Activated naive CD8-positive, alpha-beta T cell (primary cell): ENCODE results near the gene EDA.

ENCODE experiments used
- H3K27ac Mint-ChIP-seq: one replicate; pipeline ENCODE4 v1.8.0; 2021; ENCODE audit warnings: mixed read lengths
- H3K27me3 Mint-ChIP-seq: one replicate; pipeline ENCODE4 v1.8.0; 2021; ENCODE audit warnings: mixed read lengths
- H3K36me3 Mint-ChIP-seq: one replicate; pipeline ENCODE4 v1.8.0; 2021; ENCODE audit warnings: mixed read lengths
- H3K4me1 Mint-ChIP-seq: one replicate; pipeline ENCODE4 v1.8.0; 2021; ENCODE audit warnings: low read depth, mixed read lengths
- H3K4me3 Mint-ChIP-seq: one replicate; pipeline ENCODE4 v1.8.0; 2021; ENCODE audit warnings: mild to moderate bottlenecking, mixed read lengths
- H3K9me3 Mint-ChIP-seq: one replicate; pipeline ENCODE4 v1.8.0; 2021; ENCODE audit warnings: low read depth, mixed read lengths

EDA gene

GRCh38 chrX:69615779-69616456 lies at the start of gene EDA:
Gene EDA (plus strand): TSS chrX:69616113.
- H3K27me3 Mint-ChIP-seq = peaks cover 2% of the 10 kb centered on the region
- H3K9me3 Mint-ChIP-seq = no peaks in the 10 kb centered on the region
- H3K36me3 Mint-ChIP-seq = no peaks in the 10 kb centered on the region
- no peak within 1 kb of the TSS for H3K27ac Mint-ChIP-seq
- H3K4me1 Mint-ChIP-seq = peaks cover 30% of the 10 kb centered on the region
- peak within 1 kb of the TSS; percentile 82 for H3K4me3 Mint-ChIP-seq

- Mint-ChIP-seq H3K27me3 (no peaks in the 10 kb centered on the region), H3K4me3 (no peak overlapping the region), H3K27ac (no peak overlapping the region), H3K36me3 (no peaks in the 10 kb centered on the region), H3K4me1 (no peaks in the 10 kb centered on the region), H3K9me3 (no peaks in the 10 kb centered on the region)
These were observed 47.1 kb upstream of the EDA start for GRCh38 chrX:69568828-69569227.

- Mint-ChIP-seq H3K27me3 (no peaks in the 10 kb centered on the region), H3K4me1 (no peaks in the 10 kb centered on the region), H3K27ac (no peak overlapping the region), H3K9me3 (no peaks in the 10 kb centered on the region), H3K36me3 (no peaks in the 10 kb centered on the region), H3K4me3 (no peak overlapping the region)
These were observed 18.5 kb upstream of the EDA start for GRCh38 chrX:69597399-69597798.

GRCh38 chrX:69600182-69600581 lies 15.7 kb upstream of the EDA start:
- H3K9me3 Mint-ChIP-seq = no peaks in the 10 kb centered on the region
- H3K27ac Mint-ChIP-seq = no peak overlapping the region
- no peaks in the 10 kb centered on the region for H3K27me3 Mint-ChIP-seq
- peaks cover 1% of the 10 kb centered on the region for H3K4me1 Mint-ChIP-seq
- H3K4me3 Mint-ChIP-seq = no peak overlapping the region
- no peaks in the 10 kb centered on the region for H3K36me3 Mint-ChIP-seq

- no peaks in the 10 kb centered on the region for H3K27me3 Mint-ChIP-seq
- H3K4me1 Mint-ChIP-seq = peaks cover 1% of the 10 kb centered on the region
- no peaks in the 10 kb centered on the region for H3K9me3 Mint-ChIP-seq
- H3K27ac Mint-ChIP-seq = no peak overlapping the region
- no peaks in the 10 kb centered on the region for H3K36me3 Mint-ChIP-seq
- no peak overlapping the region for H3K4me3 Mint-ChIP-seq
These were observed 12.2 kb upstream of the EDA start for GRCh38 chrX:69603566-69604194.

GRCh38 chrX:69605521-69605920 lies 10.4 kb upstream of the EDA start:
- Mint-ChIP-seq H3K27me3 (no peaks in the 10 kb centered on the region), H3K4me1 (peaks cover 1% of the 10 kb centered on the region), H3K27ac (no peak overlapping the region)

GRCh38 chrX:69607616-69608015 lies 8.3 kb upstream of the EDA start:
- Mint-ChIP-seq H3K27me3 (no peaks in the 10 kb centered on the region), H3K9me3 (no peaks in the 10 kb centered on the region), H3K36me3 (no peaks in the 10 kb centered on the region), H3K27ac (no peak overlapping the region), H3K4me3 (no peak overlapping the region), H3K4me1 (peaks cover 1% of the 10 kb centered on the region)

More at GRCh38 chrX:69605521-69605920, 10.4 kb upstream of the EDA start:
- Mint-ChIP-seq H3K36me3 (no peaks in the 10 kb centered on the region), H3K9me3 (no peaks in the 10 kb centered on the region), H3K4me3 (no peak overlapping the region)

GRCh38 chrX:69613946-69614345 lies 2.0 kb upstream of the EDA start:
- H3K27me3 Mint-ChIP-seq = peaks cover 2% of the 10 kb centered on the region
- no peak overlapping the region for H3K27ac Mint-ChIP-seq
- H3K4me3 Mint-ChIP-seq = no peak overlapping the region
- no peaks in the 10 kb centered on the region for H3K9me3 Mint-ChIP-seq
- no peaks in the 10 kb centered on the region for H3K36me3 Mint-ChIP-seq
- peaks cover 14% of the 10 kb centered on the region for H3K4me1 Mint-ChIP-seq

GRCh38 chrX:69614886-69615285 lies 1.0 kb upstream of the EDA start:
- H3K9me3 Mint-ChIP-seq = no peaks in the 10 kb centered on the region

GRCh38 chrX:69615342-69615741 lies 571 bp upstream of the EDA start:
- peaks cover 2% of the 10 kb centered on the region for H3K27me3 Mint-ChIP-seq
- peaks cover 25% of the 10 kb centered on the region for H3K4me1 Mint-ChIP-seq
- H3K4me3 Mint-ChIP-seq = peak overlapping the region; percentile 58
- no peak overlapping the region for H3K27ac Mint-ChIP-seq
- no peaks in the 10 kb centered on the region for H3K36me3 Mint-ChIP-seq
- no peaks in the 10 kb centered on the region for H3K9me3 Mint-ChIP-seq

More at GRCh38 chrX:69614886-69615285, 1.0 kb upstream of the EDA start:
- peaks cover 2% of the 10 kb centered on the region for H3K27me3 Mint-ChIP-seq
- H3K4me3 Mint-ChIP-seq = peak overlapping the region; percentile 35
- H3K36me3 Mint-ChIP-seq = no peaks in the 10 kb centered on the region
- no peak overlapping the region for H3K27ac Mint-ChIP-seq
- H3K4me1 Mint-ChIP-seq = peaks cover 22% of the 10 kb centered on the region

GRCh38 chrX:69616457-69617203 lies 717 bp downstream of the EDA start:
- Mint-ChIP-seq H3K27me3 (peaks cover 2% of the 10 kb centered on the region), H3K27ac (no peak overlapping the region), H3K4me3 (peak overlapping the region; percentile 82), H3K9me3 (no peaks in the 10 kb centered on the region), H3K36me3 (no peaks in the 10 kb centered on the region), H3K4me1 (peaks cover 31% of the 10 kb centered on the region)

- H3K4me3 Mint-ChIP-seq = no peak overlapping the region
- no peaks in the 10 kb centered on the region for H3K9me3 Mint-ChIP-seq
- H3K27me3 Mint-ChIP-seq = peaks cover 2% of the 10 kb centered on the region
- H3K36me3 Mint-ChIP-seq = no peaks in the 10 kb centered on the region
- no peak overlapping the region for H3K27ac Mint-ChIP-seq
- H3K4me1 Mint-ChIP-seq = peaks cover 33% of the 10 kb centered on the region
These were observed 2.9 kb downstream of the EDA start for GRCh38 chrX:69618803-69619202.

- Mint-ChIP-seq H3K4me1 (peaks cover 29% of the 10 kb centered on the region), H3K27me3 (no peaks in the 10 kb centered on the region), H3K9me3 (no peaks in the 10 kb centered on the region), H3K27ac (peak overlapping the region; percentile 64), H3K36me3 (no peaks in the 10 kb centered on the region), H3K4me3 (peak overlapping the region; percentile 12)
These were observed 10.2 kb downstream of the EDA start for GRCh38 chrX:69626129-69626528.

GRCh38 chrX:69627744-69628143 lies 11.8 kb downstream of the EDA start:
- H3K36me3 Mint-ChIP-seq = no peaks in the 10 kb centered on the region
- no peak overlapping the region for H3K4me3 Mint-ChIP-seq
- H3K27me3 Mint-ChIP-seq = no peaks in the 10 kb centered on the region
- H3K4me1 Mint-ChIP-seq = peaks cover 26% of the 10 kb centered on the region
- peak overlapping the region; percentile 34 for H3K27ac Mint-ChIP-seq
- H3K9me3 Mint-ChIP-seq = no peaks in the 10 kb centered on the region

- H3K27me3 Mint-ChIP-seq = no peaks in the 10 kb centered on the region
- H3K4me1 Mint-ChIP-seq = peaks cover 28% of the 10 kb centered on the region
These were observed 14.2 kb downstream of the EDA start for GRCh38 chrX:69630147-69630546.

More at GRCh38 chrX:69630147-69630546, 14.2 kb downstream of the EDA start:
- Mint-ChIP-seq H3K27ac (no peak overlapping the region), H3K4me3 (no peak overlapping the region), H3K36me3 (peaks cover 2% of the 10 kb centered on the region), H3K9me3 (no peaks in the 10 kb centered on the region)
